ENCODE data around the gene MRPS9. TPM values are rescaled to one million over a fixed set of nuclear protein-coding genes. Genes with fewer than 3 reads are reported as not detected.

Gene MRPS9
- total and polyA plus RNA-seq, 2 of the 13 experiments (the other 11 are each of a cell fraction or from before 2014, with no cell fraction given): 31.2 to 91.8 TPM

DNA sequence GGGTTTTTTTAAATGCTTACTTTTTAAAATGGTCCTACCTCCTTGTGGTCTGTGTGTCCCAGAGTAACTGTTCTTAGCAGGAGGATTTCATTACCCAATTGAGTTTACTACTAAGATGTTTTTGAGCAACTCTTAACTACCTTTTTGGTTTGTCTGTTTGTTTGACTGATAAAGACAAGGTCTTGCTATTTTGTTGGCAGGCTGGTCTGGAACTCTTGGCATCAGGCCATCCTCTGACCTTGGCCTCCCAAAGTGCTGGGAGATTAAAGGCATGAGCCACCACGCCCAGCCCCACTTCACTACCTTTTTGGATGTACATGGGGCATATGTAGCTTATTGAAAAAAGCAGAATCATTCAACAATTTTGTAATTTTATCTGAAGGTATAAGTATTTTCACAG, 14.9 kb downstream of the MRPS9 start (continued):
- TF ChIP-seq AGO2 (optimal IDR thresholded peaks at IDR 0.05; ENCODE audit: low read depth, low read length) (no peak), ZMYM4 (CRISPR knock-in tag; IDR thresholded peaks at IDR 0.05) (peak; percentile 79; the same call in 1 of the 2 replicates), ZNF644 (CRISPR knock-in tag; IDR thresholded peaks at IDR 0.05; ENCODE audit: low read depth) (peak; percentile 62; the same call in 1 of the 2 replicates), ZNF703 (CRISPR knock-in tag; IDR thresholded peaks at IDR 0.05; ENCODE audit: borderline replicate concordance) (no peak), ZNF382 (CRISPR knock-in tag; IDR thresholded peaks at IDR 0.05; ENCODE audit: borderline replicate concordance) (no peak), HNRNPUL1 (IDR thresholded peaks at IDR 0.05; ENCODE audit: low read depth, low read length) (no peak), ZNF569 (CRISPR knock-in tag; IDR thresholded peaks at IDR 0.05; ENCODE audit: borderline replicate concordance) (no peak), RELA (CRISPR knock-in tag; IDR thresholded peaks at IDR 0.05) (no peak), ZFY (CRISPR knock-in tag; IDR thresholded peaks at IDR 0.05) (no peak), REST (IDR thresholded peaks at IDR 0.05; ENCODE audit: borderline replicate concordance in 1 of 2, low read depth in 1 of 2, low read length in 2 of 2) (no peak), MIER2 (CRISPR knock-in tag; IDR thresholded peaks at IDR 0.05) (no peak), ZIK1 (CRISPR knock-in tag; IDR thresholded peaks at IDR 0.05; ENCODE audit: borderline replicate concordance, low read depth) (no peak), ZNF709 (CRISPR knock-in tag; IDR thresholded peaks at IDR 0.05) (no peak), ZSCAN9 (CRISPR knock-in tag; IDR thresholded peaks at IDR 0.05; ENCODE audit: borderline replicate concordance) (no peak), PTBP1 (IDR thresholded peaks at IDR 0.05; ENCODE audit: low read depth, low read length, poor library complexity, severe bottlenecking) (no peak), MBD4 (IDR thresholded peaks at IDR 0.05; ENCODE audit: borderline replicate concordance, low read length) (no peak), TOE1 (CRISPR knock-in tag; IDR thresholded peaks at IDR 0.05) (no peak)
- TF ChIP-seq, protein P1, sequence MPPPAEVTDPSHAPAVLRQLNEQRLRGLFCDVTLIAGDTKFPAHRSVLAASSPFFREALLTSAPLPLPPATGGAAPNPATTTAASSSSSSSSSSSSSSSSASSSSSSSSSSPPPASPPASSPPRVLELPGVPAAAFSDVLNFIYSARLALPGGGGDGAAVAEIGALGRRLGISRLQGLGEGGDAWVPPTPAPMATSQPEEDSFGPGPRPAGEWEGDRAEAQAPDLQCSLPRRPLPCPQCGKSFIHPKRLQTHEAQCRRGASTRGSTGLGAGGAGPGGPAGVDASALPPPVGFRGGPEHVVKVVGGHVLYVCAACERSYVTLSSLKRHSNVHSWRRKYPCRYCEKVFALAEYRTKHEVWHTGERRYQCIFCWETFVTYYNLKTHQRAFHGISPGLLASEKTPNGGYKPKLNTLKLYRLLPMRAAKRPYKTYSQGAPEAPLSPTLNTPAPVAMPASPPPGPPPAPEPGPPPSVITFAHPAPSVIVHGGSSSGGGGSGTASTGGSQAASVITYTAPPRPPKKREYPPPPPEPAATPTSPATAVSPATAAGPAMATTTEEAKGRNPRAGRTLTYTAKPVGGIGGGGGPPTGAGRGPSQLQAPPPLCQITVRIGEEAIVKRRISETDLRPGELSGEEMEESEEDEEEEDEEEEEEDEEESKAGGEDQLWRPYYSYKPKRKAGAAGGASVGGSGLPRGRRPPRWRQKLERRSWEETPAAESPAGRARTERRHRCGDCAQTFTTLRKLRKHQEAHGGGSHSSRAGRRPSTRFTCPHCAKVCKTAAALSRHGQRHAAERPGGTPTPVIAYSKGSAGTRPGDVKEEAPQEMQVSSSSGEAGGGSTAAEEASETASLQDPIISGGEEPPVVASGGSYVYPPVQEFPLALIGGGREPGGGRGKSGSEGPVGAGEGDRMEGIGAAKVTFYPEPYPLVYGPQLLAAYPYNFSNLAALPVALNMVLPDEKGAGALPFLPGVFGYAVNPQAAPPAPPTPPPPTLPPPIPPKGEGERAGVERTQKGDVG (CRISPR knock-in tag; IDR thresholded peaks at IDR 0.05; ENCODE audit: borderline replicate concordance): no peak
- TF ChIP-seq, protein P2, sequence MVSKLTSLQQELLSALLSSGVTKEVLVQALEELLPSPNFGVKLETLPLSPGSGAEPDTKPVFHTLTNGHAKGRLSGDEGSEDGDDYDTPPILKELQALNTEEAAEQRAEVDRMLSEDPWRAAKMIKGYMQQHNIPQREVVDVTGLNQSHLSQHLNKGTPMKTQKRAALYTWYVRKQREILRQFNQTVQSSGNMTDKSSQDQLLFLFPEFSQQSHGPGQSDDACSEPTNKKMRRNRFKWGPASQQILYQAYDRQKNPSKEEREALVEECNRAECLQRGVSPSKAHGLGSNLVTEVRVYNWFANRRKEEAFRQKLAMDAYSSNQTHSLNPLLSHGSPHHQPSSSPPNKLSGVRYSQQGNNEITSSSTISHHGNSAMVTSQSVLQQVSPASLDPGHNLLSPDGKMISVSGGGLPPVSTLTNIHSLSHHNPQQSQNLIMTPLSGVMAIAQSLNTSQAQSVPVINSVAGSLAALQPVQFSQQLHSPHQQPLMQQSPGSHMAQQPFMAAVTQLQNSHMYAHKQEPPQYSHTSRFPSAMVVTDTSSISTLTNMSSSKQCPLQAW (CRISPR knock-in tag; IDR thresholded peaks at IDR 0.05): no peak

Data from HepG2 (cell line).